Measurements from ENCODE around the gene PGA5.
A peak's percentile ranks its signal among the peaks of the same experiment; 100 is the strongest.

Gene PGA5

GRCh38 chr11:61254403-61255025, 13.5 kb downstream of the PGA5 start:
- no peak overlapping the region for H2AFZ ChIP-seq (ENCODE audit: low read depth, low read length)
- H3K27me3 ChIP-seq (ENCODE audit: insufficient read depth, low read length, poor library complexity): no peaks in the 10 kb centered on the region

GRCh38 chr11:61256710-61257482, 15.9 kb downstream of the PGA5 start:
- Histone ChIP-seq H3K4me3 (ENCODE audit: low read depth in 1 of 2, low read length in 2 of 2) (no peak overlapping the region), H3K36me3 (ENCODE audit: insufficient read depth, low read length) (no peaks in the 10 kb centered on the region), H2AFZ (ENCODE audit: low read depth, low read length) (no peak overlapping the region), H4K20me1 (ENCODE audit: insufficient read depth, low read length) (no peaks in the 10 kb centered on the region), H3K9me3 (ENCODE audit: insufficient read depth, low read length, severe bottlenecking) (no peaks in the 10 kb centered on the region), H3K4me2 (ENCODE audit: insufficient read depth, low read length) (no peak overlapping the region), H3K4me1 (ENCODE audit: insufficient read depth, low read length) (no peaks in the 10 kb centered on the region), H3K79me2 (ENCODE audit: insufficient read depth, low read length) (no peaks in the 10 kb centered on the region), H3K9ac (ENCODE audit: low read depth, low read length) (no peak overlapping the region), H3K27me3 (ENCODE audit: insufficient read depth, low read length, poor library complexity) (no peaks in the 10 kb centered on the region), H3K27ac (ENCODE audit: low read length) (no peak overlapping the region)
- no peak for ATAC-seq (ENCODE audit: insufficient read depth, low read depth)
- TF ChIP-seq EZH2 (IDR thresholded peaks at IDR 0.05; ENCODE audit: borderline replicate concordance, low read depth, low read length, severe bottlenecking) (no peak), CTCF (IDR thresholded peaks at IDR 0.05; ENCODE audit: borderline replicate concordance, extremely low read depth, low read length, poor library complexity, severe bottlenecking) (no peak)
- no peak for DNase-seq

More at GRCh38 chr11:61254403-61255025, 13.5 kb downstream of the PGA5 start:
- Histone ChIP-seq H3K27ac (ENCODE audit: low read length) (no peak overlapping the region), H3K4me3 (ENCODE audit: low read depth in 1 of 2, low read length in 2 of 2) (no peak overlapping the region), H3K9ac (ENCODE audit: low read depth, low read length) (no peak overlapping the region), H3K9me3 (ENCODE audit: insufficient read depth, low read length, severe bottlenecking) (no peaks in the 10 kb centered on the region), H3K36me3 (ENCODE audit: insufficient read depth, low read length) (no peaks in the 10 kb centered on the region), H3K4me2 (ENCODE audit: insufficient read depth, low read length) (no peak overlapping the region), H3K4me1 (ENCODE audit: insufficient read depth, low read length) (no peaks in the 10 kb centered on the region), H3K79me2 (ENCODE audit: insufficient read depth, low read length) (no peaks in the 10 kb centered on the region), H4K20me1 (ENCODE audit: insufficient read depth, low read length) (no peaks in the 10 kb centered on the region)
- ATAC-seq (ENCODE audit: insufficient read depth, low read depth): peak; percentile 96
- peak; percentile 63 for DNase-seq
- TF ChIP-seq EZH2 (IDR thresholded peaks at IDR 0.05; ENCODE audit: borderline replicate concordance, low read depth, low read length, severe bottlenecking) (no peak), CTCF (IDR thresholded peaks at IDR 0.05; ENCODE audit: borderline replicate concordance, extremely low read depth, low read length, poor library complexity, severe bottlenecking) (peak; percentile 90)

GRCh38 chr11:61258546-61258945, 17.6 kb downstream of the PGA5 start:
- Histone ChIP-seq H3K36me3 (ENCODE audit: insufficient read depth, low read length) (no peaks in the 10 kb centered on the region), H3K4me1 (ENCODE audit: insufficient read depth, low read length) (no peaks in the 10 kb centered on the region), H3K4me3 (ENCODE audit: low read depth in 1 of 2, low read length in 2 of 2) (no peak overlapping the region), H3K4me2 (ENCODE audit: insufficient read depth, low read length) (no peak overlapping the region), H4K20me1 (ENCODE audit: insufficient read depth, low read length) (no peaks in the 10 kb centered on the region), H3K79me2 (ENCODE audit: insufficient read depth, low read length) (no peaks in the 10 kb centered on the region), H3K9ac (ENCODE audit: low read depth, low read length) (no peak overlapping the region), H3K27ac (ENCODE audit: low read length) (no peak overlapping the region), H3K9me3 (ENCODE audit: insufficient read depth, low read length, severe bottlenecking) (no peaks in the 10 kb centered on the region), H2AFZ (ENCODE audit: low read depth, low read length) (no peak overlapping the region), H3K27me3 (ENCODE audit: insufficient read depth, low read length, poor library complexity) (no peaks in the 10 kb centered on the region)
- no peak for ATAC-seq (ENCODE audit: insufficient read depth, low read depth)
- DNase-seq: no peak
- no peak for TF ChIP-seq EZH2 (IDR thresholded peaks at IDR 0.05; ENCODE audit: borderline replicate concordance, low read depth, low read length, severe bottlenecking)
- TF ChIP-seq CTCF (IDR thresholded peaks at IDR 0.05; ENCODE audit: borderline replicate concordance, extremely low read depth, low read length, poor library complexity, severe bottlenecking): no peak

All from DND-41 (cell line).